Nephron (organoid): ENCODE results near the gene DEFB123.
"Not testable (repeated sequence)": the region's sequence is repeated elsewhere in the genome, so short reads cannot be mapped to it uniquely, and the experiment has no call there.

ENCODE experiments used
- H3K27ac Mint-ChIP-seq, 3 experiments: 2 replicates each; pipeline ENCODE4 v1.8.0; 2020; ENCODE audit warnings: mixed read lengths in 3 of 3, mild to moderate bottlenecking in 2 of 3, moderate library complexity in 1 of 3
- H3K27me3 Mint-ChIP-seq: 2 replicates; pipeline ENCODE4 v1.8.0; 2021; ENCODE audit warnings: low read depth, mild to moderate bottlenecking, moderate library complexity, mixed read lengths
- H3K36me3 Mint-ChIP-seq: 2 replicates; pipeline ENCODE4 v1.8.0; 2020; ENCODE audit warnings: low read depth, mixed read lengths
- H3K4me1 Mint-ChIP-seq: 2 replicates; pipeline ENCODE4 v1.8.0; 2020; ENCODE audit warnings: mixed read lengths
- H3K4me3 Mint-ChIP-seq, 3 experiments: 2 replicates each; pipeline ENCODE4 v1.8.0; 2020; ENCODE audit warnings: mild to moderate bottlenecking in 3 of 3, mixed read lengths in 3 of 3, moderate library complexity in 2 of 3
- H3K9me3 Mint-ChIP-seq: 2 replicates; pipeline ENCODE4 v1.8.0; 2020; ENCODE audit warnings: mixed read lengths
- CTCF ChIP-seq, 3 experiments: fragments of 200-600 bp; sonication (generic); IDR thresholded peaks; one replicate each; pipeline ENCODE4 v1.5.0; 2021; ENCODE audit warnings: antibody characterized with exemption in 3 of 3; ENCODE audit not compliant: unreplicated experiment in 3 of 3

Gene DEFB123

DNA sequence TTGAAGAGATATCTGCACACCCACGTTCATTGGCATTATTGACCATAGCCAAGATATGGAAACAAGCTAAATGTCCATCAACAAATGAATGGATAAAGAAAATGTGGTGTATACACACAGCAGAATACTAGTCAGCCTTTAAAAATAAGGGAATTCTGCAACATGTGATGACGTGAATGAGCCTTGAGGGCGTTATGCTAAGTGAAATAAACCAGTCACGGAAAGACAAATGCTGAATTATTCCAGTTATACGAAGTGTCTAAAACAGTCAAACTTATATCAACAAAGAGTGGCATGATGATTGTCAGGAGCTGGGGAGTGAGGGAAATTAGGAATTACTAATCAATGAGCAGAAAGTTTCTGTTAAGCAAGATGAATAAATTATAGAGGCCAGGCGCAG, 26.1 kb upstream of the DEFB123 start:
- H3K4me1 Mint-ChIP-seq: no peaks in the 10 kb centered on the region
- no peak overlapping the region for H3K27ac Mint-ChIP-seq
- H3K4me3 Mint-ChIP-seq: no peak overlapping the region
- H3K9me3 Mint-ChIP-seq: peaks cover 39% of the 10 kb centered on the region
- no peak for TF ChIP-seq CTCF (IDR thresholded peaks at IDR 0.05; ENCODE audit: unreplicated experiment in 3 of 3)
- no peaks in the 10 kb centered on the region for H3K36me3 Mint-ChIP-seq
- no peaks in the 10 kb centered on the region for H3K27me3 Mint-ChIP-seq

DNA sequence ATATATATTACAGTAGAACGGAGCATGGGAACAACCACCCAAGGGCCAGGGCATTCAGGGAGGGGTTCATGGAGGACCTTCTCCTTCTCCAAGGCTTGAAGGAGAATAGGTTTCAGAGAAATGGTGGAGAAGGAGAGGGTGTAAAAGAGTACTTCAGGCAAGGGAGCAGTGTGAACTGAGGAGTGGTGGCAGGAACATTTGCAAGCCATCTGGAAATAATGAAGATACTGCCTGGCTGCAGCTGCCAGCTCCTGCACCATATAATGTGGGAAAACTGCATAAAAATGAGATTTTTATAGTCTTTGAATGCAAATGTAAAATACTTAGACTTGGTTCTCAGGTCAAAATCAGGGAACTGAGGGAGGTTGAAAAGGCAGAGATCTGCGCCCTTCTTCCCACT, 24.8 kb upstream of the DEFB123 start:
- Mint-ChIP-seq H3K27ac (no peak overlapping the region), H3K27me3 (no peaks in the 10 kb centered on the region), H3K9me3 (peaks cover 37% of the 10 kb centered on the region), H3K4me3 (no peak overlapping the region), H3K36me3 (no peaks in the 10 kb centered on the region), H3K4me1 (no peaks in the 10 kb centered on the region)
- no peak for TF ChIP-seq CTCF (IDR thresholded peaks at IDR 0.05; ENCODE audit: unreplicated experiment in 3 of 3)

DNA sequence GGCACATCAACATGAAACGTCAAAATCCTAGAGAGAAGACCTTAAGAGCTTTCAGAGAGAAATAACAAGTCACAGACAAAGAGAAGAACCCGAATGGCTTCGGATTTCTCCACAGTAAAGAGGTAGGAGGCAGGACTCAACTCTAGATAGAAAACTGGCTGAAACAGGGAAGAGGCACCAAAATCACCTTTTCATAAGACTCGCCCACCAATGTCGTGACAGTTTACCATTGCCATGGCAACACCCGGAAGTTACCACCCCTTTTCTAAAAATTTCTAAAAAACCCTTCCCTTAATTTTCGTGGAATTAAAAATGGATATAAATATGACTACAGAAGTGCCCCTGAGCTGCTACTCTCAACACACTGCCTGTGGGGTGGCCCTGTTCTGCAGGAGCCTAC, 22.1 kb upstream of the DEFB123 start:
- Mint-ChIP-seq H3K36me3 (no peaks in the 10 kb centered on the region), H3K27me3 (no peaks in the 10 kb centered on the region), H3K27ac (no peak overlapping the region), H3K9me3 (peaks cover 36% of the 10 kb centered on the region), H3K4me1 (no peaks in the 10 kb centered on the region), H3K4me3 (no peak overlapping the region)
- no peak for TF ChIP-seq CTCF (IDR thresholded peaks at IDR 0.05; ENCODE audit: unreplicated experiment in 3 of 3)

DNA sequence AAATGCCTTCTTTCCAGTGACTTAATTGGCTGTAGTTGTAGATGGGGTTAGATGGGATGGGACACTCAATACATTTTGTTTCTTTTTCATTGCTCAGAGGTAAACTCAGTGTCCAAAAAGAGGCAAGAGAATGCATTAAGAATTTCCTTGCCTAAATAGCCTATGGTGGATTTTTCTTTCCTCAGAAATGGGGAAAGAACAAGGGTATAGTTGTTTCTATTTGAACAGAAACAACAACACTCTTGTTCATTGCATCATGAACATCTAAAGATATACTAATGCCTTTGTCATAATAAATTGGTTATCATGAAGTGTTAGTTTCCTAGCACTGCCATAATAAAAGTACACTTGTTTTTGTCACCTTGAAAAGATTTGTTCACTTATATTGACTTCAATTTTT, 14.6 kb upstream of the DEFB123 start:
- Mint-ChIP-seq H3K4me1 (no peaks in the 10 kb centered on the region), H3K27me3 (no peaks in the 10 kb centered on the region), H3K9me3 (peaks cover 21% of the 10 kb centered on the region), H3K36me3 (no peaks in the 10 kb centered on the region), H3K27ac (no peak overlapping the region), H3K4me3 (no peak overlapping the region)
- no peak for TF ChIP-seq CTCF (IDR thresholded peaks at IDR 0.05; ENCODE audit: unreplicated experiment in 3 of 3)

DNA sequence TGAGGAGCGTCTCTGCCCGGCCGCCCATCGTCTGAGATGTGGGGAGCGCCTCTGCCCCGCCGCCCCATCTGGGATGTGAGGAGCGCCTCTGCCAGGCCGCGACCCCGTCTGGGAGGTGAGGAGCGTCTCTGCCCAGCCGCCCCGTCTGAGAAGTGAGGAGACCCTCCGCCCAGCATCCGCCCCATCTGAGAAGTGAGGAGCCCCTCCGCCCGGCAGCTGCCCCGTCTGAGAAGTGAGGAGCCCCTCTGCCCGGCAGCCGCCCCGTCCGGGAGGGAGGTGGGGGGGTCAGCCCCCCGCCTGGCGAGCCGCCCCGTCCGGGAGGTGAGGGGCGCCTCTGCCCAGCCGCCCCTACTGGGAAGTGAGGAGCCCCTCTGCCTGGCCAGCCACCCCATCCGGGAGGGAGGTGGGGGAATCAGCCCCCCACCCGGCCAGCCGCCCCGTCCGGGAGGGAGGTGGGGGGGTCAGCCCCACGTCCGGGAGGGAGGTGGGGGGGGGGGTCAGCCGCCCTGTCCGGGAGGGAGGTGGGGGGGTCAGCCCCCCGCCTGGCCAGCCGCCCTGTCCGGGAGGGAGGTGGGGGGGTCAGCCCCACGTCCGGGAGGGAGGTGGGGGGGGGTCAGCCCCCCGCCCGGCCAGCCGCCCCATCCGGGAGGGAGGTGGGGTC, 13.4 kb upstream of the DEFB123 start:
- not testable (repeated sequence) for H3K27me3 Mint-ChIP-seq, H3K4me3 Mint-ChIP-seq, H3K27ac Mint-ChIP-seq, H3K36me3 Mint-ChIP-seq, H3K4me1 Mint-ChIP-seq
- peaks cover 21% of the 10 kb centered on the region for H3K9me3 Mint-ChIP-seq

DNA sequence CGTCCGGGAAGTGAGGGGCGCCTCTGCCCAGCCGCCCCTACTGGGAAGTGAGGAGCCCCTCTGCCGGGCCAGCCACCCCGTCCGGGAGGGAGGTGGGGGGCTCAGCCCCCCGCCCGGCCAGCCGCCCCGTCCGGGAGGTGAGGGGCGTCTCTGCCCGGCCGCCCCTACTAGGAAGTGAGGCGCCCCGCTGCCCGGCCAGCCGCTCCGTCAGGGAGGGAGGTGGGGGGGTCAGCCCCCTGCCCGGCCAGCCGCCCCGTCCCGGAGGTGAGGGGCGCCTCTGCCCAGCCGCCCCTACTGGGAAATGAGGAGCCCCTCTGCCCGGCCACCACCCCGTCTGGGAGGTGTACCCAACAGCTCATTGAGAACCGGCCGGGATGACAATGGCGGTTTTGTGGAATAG, 12.9 kb upstream of the DEFB123 start:
- not testable (repeated sequence) for H3K27me3 Mint-ChIP-seq, H3K27ac Mint-ChIP-seq, H3K36me3 Mint-ChIP-seq, H3K4me1 Mint-ChIP-seq, H3K4me3 Mint-ChIP-seq
- peaks cover 23% of the 10 kb centered on the region for H3K9me3 Mint-ChIP-seq

DNA sequence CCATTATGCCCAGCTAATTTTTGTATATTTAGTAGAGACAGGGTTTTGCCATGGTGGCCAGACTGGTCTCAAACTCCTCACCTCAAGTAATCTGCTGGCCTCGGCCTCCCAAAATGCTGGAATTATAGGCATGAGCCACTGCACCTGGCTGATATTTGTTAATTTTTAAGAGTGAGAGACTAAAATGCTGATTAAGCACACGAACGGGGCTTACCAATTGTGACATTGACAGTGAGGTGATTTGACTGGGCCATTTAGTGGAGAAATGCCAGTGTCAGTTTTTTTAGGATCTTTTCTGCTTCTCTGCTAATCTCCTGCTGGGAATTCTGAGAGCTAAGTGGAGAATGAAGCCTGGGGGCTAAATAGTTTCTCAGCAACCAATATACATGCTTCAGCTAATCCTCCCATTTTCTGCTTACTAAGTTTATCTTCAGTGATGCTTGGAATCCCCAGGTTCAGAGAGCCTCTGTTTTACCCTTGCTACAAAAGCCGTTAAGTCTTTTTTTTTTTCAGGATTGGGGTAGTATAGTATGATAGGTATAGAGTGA, 9.8 kb upstream of the DEFB123 start:
- Mint-ChIP-seq H3K27ac (no peak overlapping the region), H3K27me3 (peaks cover 4% of the 10 kb centered on the region), H3K9me3 (peaks cover 23% of the 10 kb centered on the region), H3K4me1 (no peaks in the 10 kb centered on the region), H3K36me3 (no peaks in the 10 kb centered on the region), H3K4me3 (no peak overlapping the region)
- no peak for TF ChIP-seq CTCF (IDR thresholded peaks at IDR 0.05; ENCODE audit: unreplicated experiment in 3 of 3)
